Keratinocyte (primary cell): ENCODE measurements around the gene MUC5B. TPM values are rescaled to one million over a fixed set of nuclear protein-coding genes. Genes with fewer than 3 reads are reported as not detected.

Experiments used
- DNase-seq: peaks from one replicate; pipeline ENCODE4 v3.0.0-alpha.2; 2011; ENCODE audit warnings: low read depth, missing footprints, low spot score
- FAIRE-seq: peaks from 2 replicates; lab custom pipeline; 2011; peaks lifted over from hg19 to GRCh38; lab: Jason Lieb, UNC
- H2AFZ ChIP-seq: 2 replicates; pipeline ENCODE4 v1.6.0; 2012; ENCODE audit warnings: low read length, control low read depth, inconsistent platforms; ENCODE audit not compliant: control insufficient read depth
- H3K27ac ChIP-seq: 2 replicates; pipeline ENCODE4 v1.5.1; 2011; ENCODE audit warnings: low read length; ENCODE audit not compliant: control insufficient read depth, insufficient read depth
- H3K27me3 ChIP-seq: 3 replicates; pipeline ENCODE4 v1.6.0; 2011; ENCODE audit warnings: low read length; ENCODE audit not compliant: control insufficient read depth, insufficient read depth; ENCODE audit errors: extremely low read depth
- H3K36me3 ChIP-seq, 2 experiments: 2 replicates in 1 of 2; 3 replicates in 1 of 2; pipeline ENCODE4 v1.5.1; 2011; ENCODE audit warnings: low read length in 2 of 2, mild to moderate bottlenecking in 1 of 2; ENCODE audit not compliant: control insufficient read depth in 2 of 2, insufficient read depth in 2 of 2; ENCODE audit errors: extremely low read depth in 1 of 2
- H3K4me1 ChIP-seq: 3 replicates; pipeline ENCODE4 v1.5.1; 2011; ENCODE audit warnings: low read length; ENCODE audit not compliant: control insufficient read depth, insufficient read depth; ENCODE audit errors: extremely low read depth
- H3K4me2 ChIP-seq: 3 replicates; pipeline ENCODE4 v1.6.0; 2011; ENCODE audit warnings: low read depth, low read length; ENCODE audit not compliant: control insufficient read depth, insufficient read depth; ENCODE audit errors: extremely low read depth
- H3K4me3 ChIP-seq, 3 experiments: fragments of 200-600 bp in 1 of 3; sonication (generic) in 1 of 3; 2 replicates in 2 of 3; 3 replicates in 1 of 3; pipeline ENCODE4 v1.5.1; 2011 to 2016; ENCODE audit warnings: low read length in 3 of 3, mild to moderate bottlenecking in 3 of 3, control low read depth in 2 of 3, inconsistent platforms in 1 of 3, low read depth in 1 of 3, mixed read lengths in 1 of 3, mixed run types in 1 of 3, moderate library complexity in 1 of 3; ENCODE audit not compliant: control insufficient read depth in 2 of 3, insufficient read depth in 2 of 3; ENCODE audit errors: extremely low read depth in 1 of 3
- H3K79me2 ChIP-seq: 2 replicates; pipeline ENCODE4 v1.6.0; 2012; ENCODE audit warnings: low read length; ENCODE audit not compliant: control insufficient read depth, insufficient read depth
- H3K9ac ChIP-seq: 3 replicates; pipeline ENCODE4 v1.6.0; 2011; ENCODE audit warnings: low read length; ENCODE audit not compliant: control insufficient read depth, insufficient read depth; ENCODE audit errors: extremely low read depth
- H3K9me1 ChIP-seq: 3 replicates; pipeline ENCODE4 v1.6.0; 2011; ENCODE audit warnings: low read length; ENCODE audit not compliant: control insufficient read depth, insufficient read depth; ENCODE audit errors: extremely low read depth
- H3K9me3 ChIP-seq: 2 replicates; pipeline ENCODE4 v1.5.1; 2012; ENCODE audit warnings: low read depth, low read length; ENCODE audit not compliant: control insufficient read depth
- H4K20me1 ChIP-seq: 3 replicates; pipeline ENCODE4 v1.6.0; 2011; ENCODE audit warnings: low read length; ENCODE audit not compliant: control insufficient read depth, insufficient read depth; ENCODE audit errors: extremely low read depth
- CTCF ChIP-seq, 3 experiments: IDR thresholded peaks in 1 of 3; conservative IDR thresholded peaks in 1 of 3; optimal IDR thresholded peaks in 1 of 3; 2 replicates in 2 of 3; 3 replicates in 1 of 3; pipeline versions ENCODE3 to v1.5.1; 2011; ENCODE audit warnings: low read length in 3 of 3, mild to moderate bottlenecking in 3 of 3, moderate library complexity in 2 of 3, control low read depth in 1 of 3, inconsistent platforms in 1 of 3; ENCODE audit not compliant: insufficient read depth in 2 of 3; ENCODE audit errors: extremely low read depth in 1 of 3
- EZH2 ChIP-seq: IDR thresholded peaks from one replicate; pipeline ENCODE4 v1.6.1; 2012; ENCODE audit warnings: inconsistent platforms, mild to moderate bottlenecking, low read length, moderate library complexity
- dilution Hi-C: fragments of 300-500 bp; cut with MboI; formaldehyde crosslinking; loops from one replicate; pipeline ENCODE4 v1.7.0; 2020; ENCODE audit warnings: low sequenced_read_pairs; ENCODE audit not compliant: extremely low pct_ligation_motif_present
- polyA plus RNA-seq, 5 experiments: library from polyadenylated mRNA; depleted of rRNA in 3 of 5; stranded (reverse) in 3 of 5; stranded (forward) in 1 of 5; unstranded in 1 of 5; fragments of >200 nt; gene quantifications; 1 replicate in 1 of 5; 2 replicates in 3 of 5; 3 replicates in 1 of 5; pipeline versions ENCODE4 v1.2.1 to v1.2.3, GENCODE V29; 2011 to 2012; ENCODE audit warnings: missing spikeins in 2 of 5, low read depth in 1 of 5, low replicate concordance in 1 of 5

Gene MUC5B
- polyA plus RNA-seq, 1 donor (not counting 4 experiments of a cell fraction or from before 2014, with no cell fraction given), result not detected

GRCh38 chr11:1276866-1277615 is 54.2 kb downstream of the MUC5B start:
- dilution Hi-C loops, result no loop called here
- no peak for FAIRE-seq
- no peak for DNase-seq

DNA sequence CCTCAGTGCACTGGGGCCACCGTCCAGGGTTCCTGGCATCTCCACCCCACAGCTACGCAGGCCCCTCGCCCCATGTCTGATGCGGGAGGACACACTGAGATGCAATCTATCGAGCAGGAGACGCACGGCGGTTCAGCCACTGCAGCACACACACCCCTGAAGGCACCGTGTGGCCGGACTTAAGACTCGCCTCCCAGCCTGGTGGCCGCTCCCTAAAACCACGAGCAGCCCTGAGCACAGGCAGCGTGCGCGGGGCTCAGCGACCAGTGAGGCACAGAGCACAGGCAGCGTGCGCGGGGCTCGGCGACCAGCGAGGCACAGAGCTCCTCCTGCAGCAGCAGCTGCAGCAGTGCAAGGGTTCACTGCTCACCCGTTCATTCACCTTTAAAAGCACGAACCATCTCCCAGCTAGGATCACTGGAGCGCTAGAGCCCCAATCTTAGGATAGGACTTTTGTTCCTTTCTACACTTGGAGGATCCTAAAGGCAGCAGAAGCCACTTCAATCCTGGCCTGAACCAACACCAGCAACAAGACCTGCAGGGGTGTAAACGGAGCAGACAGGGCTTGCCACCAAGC is 55.2 kb downstream of the MUC5B start:
- Histone ChIP-seq H3K9me1 (no peaks in the 10 kb centered on the region), H4K20me1 (peaks cover 2% of the 10 kb centered on the region), H2AFZ (no peak overlapping the region), H3K36me3 (peaks cover 28 to 53% of the 10 kb centered on the region in 2 experiments), H3K27ac (no peak overlapping the region), H3K27me3 (no peaks in the 10 kb centered on the region), H3K4me3 (no peak overlapping the region), H3K9ac (no peak overlapping the region), H3K4me1 (peaks cover 6% of the 10 kb centered on the region), H3K79me2 (peaks cover 12% of the 10 kb centered on the region), H3K9me3 (no peaks in the 10 kb centered on the region), H3K4me2 (no peak overlapping the region)
- no peak for DNase-seq
- TF ChIP-seq CTCF (optimal IDR thresholded peaks at IDR 0.05 in 1 of 3, IDR thresholded peaks at IDR 0.05 in 1 of 3, conservative IDR thresholded peaks at IDR 0.05 in 1 of 3; ENCODE audit: extremely low read depth in 1 of 3, insufficient read depth in 2 of 3, low read length in 3 of 3), result no peak
- FAIRE-seq, result no peak
- dilution Hi-C loops, result no loop called here

More at GRCh38 chr11:1276866-1277615, 54.2 kb downstream of the MUC5B start:
- Histone ChIP-seq H3K4me3 (no peak overlapping the region), H3K4me1 (peaks cover 4% of the 10 kb centered on the region), H3K36me3 (peaks cover 25 to 51% of the 10 kb centered on the region in 2 experiments), H4K20me1 (peaks cover 2% of the 10 kb centered on the region), H3K27ac (no peak overlapping the region), H3K79me2 (peaks cover 12% of the 10 kb centered on the region), H3K4me2 (no peak overlapping the region), H2AFZ (no peak overlapping the region), H3K27me3 (no peaks in the 10 kb centered on the region), H3K9me3 (no peaks in the 10 kb centered on the region), H3K9ac (no peak overlapping the region), H3K9me1 (no peaks in the 10 kb centered on the region)
- no peak for TF ChIP-seq CTCF (optimal IDR thresholded peaks at IDR 0.05 in 1 of 3, IDR thresholded peaks at IDR 0.05 in 1 of 3, conservative IDR thresholded peaks at IDR 0.05 in 1 of 3; ENCODE audit: extremely low read depth in 1 of 3, insufficient read depth in 2 of 3, low read length in 3 of 3)
- TF ChIP-seq EZH2, result no peak
